Measurements from ENCODE around the gene KDF1.
"Not testable (repeated sequence)": the region's sequence is repeated elsewhere in the genome, so short reads cannot be mapped to it uniquely, and the experiment has no call there.

KDF1 gene

DNA sequence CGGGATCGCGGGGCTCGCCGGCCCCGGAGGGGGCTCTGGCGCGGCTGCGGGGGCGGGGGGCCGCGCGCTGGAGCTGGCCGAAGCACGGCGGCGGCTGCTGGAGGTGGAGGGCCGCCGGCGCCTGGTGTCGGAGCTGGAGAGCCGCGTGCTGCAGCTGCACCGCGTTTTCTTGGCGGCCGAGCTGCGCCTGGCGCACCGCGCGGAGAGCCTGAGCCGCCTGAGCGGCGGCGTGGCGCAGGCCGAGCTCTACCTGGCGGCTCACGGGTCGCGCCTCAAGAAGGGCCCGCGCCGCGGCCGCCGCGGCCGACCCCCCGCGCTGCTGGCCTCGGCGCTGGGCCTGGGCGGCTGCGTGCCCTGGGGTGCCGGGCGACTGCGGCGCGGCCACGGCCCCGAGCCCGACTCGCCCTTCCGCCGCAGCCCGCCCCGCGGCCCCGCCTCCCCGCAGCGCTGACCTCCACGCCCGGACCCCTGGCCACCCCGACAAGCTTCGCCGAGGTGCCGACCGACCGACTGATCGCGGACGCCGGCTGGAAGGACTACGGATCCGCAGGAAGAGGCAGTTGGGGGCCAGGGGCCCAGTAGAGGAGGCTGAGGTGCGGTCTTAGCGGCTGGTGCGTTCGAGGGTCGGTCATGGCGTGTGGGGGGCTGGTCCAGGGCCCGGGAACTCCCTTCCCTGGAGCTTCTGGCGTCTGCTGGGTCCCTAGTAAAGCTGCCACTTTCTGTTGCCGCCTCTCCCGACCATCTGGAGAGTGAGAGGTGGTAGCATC, 33.9 kb upstream of the KDF1 start:
- no peak for DNase-seq

DNA sequence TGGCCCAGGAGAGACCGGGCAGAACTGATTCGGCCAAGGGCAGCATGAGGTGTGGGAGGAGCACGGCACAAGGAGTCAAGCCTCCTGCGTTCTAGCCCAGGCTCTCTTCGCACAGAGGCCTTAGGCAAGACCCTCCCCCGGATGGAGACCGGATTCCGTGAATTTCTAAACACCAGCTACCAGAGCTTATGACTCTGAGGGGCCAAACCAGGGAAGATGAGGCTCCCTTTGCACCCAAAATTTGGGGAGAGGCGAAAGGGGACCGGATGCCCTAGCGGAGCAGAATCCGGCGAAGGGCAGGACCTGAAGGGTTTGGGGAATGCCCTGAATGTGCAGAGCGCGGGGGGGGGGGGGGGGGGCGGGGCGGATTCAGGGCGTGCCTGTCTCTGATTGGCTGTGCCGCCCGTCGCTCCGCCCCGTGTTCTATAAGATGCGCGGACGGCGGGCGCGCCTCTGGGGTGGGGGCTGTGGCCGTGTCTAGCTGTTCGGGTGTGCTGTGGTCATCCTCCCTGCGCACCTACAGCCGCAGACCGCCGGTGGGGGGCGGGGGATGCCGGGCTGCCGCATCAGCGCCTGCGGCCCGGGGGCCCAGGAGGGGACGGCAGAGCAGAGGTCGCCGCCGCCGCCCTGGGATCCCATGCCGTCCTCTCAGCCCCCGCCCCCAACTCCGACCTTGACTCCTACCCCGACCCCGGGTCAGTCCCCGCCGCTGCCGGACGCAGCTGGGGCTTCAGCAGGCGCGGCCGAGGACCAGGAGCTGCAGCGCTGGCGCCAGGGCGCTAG, 33.2 kb upstream of the KDF1 start, which contains the start of gene TRNP1:
TRNP1 (plus strand) TSS at position 456 of the 783 bp plus-strand sequence; CDS start at position 551, 95 bp downstream.
- DNase-seq, result peak; percentile 16

DNA sequence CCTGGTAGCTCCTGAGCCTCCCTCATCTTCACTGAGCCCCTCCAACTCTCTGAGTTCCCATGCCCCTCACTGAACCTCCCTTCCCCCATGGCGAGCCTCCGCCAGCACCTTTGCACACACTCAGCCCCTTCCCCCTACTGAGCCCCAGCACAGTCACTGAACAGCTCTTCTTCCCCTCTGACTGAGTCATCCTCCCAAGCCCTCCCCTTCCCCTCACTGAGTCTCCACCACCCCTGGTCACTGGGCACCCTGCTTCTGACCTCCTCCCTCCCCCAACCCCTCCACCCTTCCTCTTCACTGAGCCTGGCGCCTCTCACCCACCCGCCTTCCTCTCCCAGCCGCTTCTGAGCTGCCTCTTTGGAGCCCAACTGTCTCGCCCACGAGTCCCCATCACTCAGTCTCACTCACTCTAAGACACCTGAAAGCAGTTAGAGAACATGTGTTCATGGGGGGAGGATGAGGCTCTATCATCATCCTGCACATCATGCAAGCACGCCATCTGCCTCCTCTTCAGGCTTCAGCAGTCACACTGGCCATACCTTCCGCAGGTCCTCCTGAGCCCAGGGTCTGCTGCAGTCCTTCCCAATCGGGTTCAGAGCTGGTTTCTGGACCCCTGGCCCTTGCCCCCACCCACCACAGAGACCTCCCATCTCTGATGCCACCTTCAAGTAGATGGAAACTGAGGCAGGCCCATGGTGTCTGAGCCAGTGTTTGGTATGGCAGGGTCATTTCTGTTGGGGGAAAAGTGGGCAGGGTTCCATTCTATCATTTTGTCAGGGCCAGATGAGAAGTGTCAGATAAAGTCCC, 31.2 kb upstream of the KDF1 start:
- DNase-seq, result no peak

DNA sequence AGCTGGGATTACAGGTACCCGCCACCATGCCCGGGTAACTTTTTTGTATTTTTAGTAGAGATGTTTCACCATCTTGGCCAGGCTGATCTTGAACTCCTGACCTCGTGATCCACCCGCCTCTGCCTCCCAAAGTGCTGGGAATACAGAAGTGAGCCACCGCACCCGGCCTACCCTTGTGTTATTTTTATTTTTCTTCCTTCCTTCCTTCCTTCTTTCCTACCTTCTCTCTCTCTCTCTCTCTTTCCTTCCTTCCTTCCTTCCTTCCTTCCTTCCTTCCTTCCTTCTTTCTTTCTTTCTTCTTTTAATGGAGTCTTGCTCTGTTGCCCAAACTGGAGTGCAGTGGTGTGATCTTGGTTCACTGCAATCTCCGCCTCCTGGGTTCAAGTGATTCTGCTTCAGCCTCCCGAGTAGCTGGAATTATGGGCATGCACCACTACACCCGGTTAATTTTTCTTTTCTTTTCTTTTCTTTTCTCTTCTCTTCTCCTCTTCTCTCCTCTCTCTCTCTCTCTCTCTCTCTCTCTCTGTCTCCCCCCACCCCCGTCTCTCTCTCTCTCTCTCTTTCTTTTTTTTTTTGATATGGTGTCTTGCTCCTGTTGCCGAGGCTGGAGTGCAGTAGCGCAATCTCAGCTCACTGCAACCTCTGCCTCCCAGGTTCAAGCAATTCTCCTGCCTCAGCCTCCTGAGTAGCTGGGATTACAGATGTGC, 29.3 kb upstream of the KDF1 start:
- DNase-seq, result not testable (repeated sequence)

DNA sequence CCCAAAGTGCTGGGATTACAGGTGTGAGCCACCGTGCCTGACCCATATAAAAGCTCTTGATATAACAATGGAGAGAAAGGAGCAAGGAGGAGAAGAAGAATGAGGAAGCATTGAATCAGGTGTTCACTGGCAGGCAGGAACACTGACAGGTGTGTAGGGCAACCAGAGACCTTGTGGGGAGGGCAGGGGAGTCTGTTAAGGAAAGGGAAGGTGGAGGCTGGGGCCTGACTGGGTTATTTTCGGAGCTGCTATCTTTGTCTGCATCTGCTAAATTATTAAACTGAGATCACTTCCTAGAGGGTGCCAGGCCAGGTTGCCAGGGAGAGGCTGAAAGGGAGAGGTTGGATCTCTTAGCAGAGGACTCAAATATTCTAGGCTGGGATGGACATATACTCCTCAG, 26.4 kb upstream of the KDF1 start:
- no peak for DNase-seq

DNA sequence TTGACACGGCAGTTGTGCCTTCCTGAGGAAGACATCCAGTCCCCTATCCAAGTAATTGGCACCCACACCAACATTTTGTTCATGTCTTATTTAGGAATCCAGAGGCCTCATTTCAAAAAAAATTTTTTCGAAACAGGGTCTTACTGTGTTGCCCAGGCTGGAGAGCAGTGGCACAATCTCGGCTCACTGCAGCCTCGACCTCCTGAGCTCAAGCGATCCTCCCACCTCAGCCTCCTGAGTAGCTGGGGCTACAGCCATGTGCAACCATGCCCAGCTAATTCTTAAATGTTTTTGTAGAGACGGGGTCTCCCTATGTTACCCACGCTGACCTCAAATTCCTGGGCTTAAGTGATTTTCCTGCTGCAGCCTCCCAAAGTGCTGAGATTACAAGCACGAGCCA, 24.0 kb upstream of the KDF1 start:
- no peak for DNase-seq

DNA sequence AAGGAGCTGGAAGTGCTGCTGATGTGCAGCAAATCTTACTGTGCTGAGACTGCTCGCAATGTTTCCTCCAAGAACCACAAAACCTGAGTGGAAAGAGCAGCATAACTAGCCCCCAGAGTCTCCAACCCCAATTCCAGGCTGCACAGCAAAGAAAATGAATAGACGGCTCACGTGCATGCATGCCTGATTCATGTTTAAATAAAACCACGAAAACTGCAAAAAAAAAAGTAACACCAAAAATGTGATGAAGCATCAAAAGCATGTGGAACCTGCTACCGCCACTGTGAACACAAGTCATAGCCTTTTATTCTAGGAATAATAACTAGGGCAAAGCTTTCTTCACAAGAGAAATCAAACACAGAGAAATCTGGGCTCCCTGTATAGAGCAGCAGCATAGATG, 23.6 kb upstream of the KDF1 start:
- no peak for DNase-seq

DNA sequence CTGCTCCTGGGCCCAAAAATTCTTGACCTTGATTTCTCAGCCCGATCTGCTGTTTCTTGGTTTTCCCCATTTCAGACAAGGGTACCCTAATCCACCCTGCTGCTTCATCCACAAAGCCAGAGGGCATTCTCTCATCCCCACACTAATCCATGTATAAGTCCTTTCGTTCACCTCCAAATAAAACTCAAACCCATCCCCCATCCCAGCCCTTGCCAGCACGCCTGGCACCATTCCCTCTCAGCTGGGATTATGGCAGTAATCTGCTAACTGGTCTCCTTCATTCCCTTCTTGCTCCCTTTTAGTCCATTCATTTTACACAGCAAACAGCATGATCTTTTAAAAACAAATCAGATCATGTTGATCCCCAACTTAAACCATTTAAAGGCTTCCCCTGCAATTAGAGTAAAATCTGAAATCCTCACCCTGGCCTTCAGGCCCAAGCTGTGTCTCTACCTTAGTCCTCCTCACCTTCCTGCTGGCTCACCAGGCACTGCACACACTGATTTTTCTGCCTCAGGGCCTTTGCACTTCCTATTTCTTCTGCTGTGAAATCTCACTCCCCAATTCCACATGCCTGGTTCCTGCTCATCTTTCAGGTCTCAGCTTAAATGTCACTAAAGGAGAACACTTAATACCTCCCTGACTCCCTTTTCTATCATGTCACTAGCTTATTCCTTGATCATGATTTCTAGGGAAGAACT, 21.0 kb upstream of the KDF1 start:
- DNase-seq, result no peak

DNA sequence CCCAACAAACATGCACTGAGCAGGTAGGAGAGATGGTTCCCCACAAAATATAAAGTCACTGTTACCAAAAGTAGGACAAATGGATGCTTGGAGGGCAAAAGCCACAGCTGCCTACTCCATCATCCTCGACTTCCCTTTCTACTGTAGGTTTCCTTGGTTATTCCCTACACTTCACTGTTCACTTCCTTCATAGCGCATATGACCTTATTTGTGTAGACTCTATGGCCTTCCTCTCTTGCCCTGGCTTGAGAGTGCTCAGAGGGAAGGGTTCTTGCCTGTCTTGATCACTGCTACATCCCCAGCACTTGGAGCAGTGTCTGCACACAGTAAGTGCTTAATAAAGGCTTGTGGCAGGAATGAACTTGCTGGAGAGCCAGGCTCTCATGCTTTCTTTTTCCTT, 18.6 kb upstream of the KDF1 start:
- no peak for DNase-seq

DNA sequence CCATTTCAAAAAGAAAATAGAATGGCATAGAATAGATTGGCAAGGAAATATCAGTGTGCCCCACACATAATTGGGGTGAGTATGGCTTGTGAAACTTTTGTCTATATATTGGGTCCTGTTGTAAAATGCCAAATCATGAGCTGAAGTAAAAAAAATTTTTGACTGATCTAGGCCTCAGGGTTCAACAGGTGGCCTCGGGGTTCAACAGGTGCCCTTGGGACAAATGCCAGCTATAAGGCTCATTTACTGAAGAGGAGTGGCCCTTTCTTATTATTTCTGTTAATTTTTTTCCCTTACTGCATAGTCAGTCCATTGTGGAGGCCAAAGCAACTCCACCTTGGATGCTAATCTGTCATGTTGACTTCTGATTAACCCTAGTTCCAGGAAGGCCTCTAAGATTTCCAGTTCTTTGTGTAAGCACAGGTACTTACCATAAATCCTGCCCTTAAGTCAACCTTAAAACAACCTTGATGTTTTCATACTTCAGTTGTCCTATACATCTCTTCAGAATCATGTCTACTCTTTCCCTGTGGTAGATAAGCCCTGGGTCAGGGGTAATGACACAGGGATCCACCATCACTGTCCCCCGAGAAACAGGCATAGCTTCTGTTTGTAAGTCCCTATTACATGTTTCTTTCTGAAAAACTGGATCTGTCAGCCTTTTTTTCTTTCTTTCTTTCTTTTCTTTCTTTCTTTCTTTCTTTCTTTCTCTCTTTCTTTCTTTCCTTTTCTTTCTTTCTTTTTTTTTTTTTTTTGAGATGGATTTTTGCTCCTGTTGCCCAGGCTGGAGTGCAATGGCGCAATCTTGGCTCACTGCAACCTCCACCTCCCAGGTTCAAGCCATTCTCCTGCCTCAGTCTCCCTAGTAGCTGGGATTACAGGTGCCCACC, 16.6 kb upstream of the KDF1 start:
- DNase-seq, result no peak

DNA sequence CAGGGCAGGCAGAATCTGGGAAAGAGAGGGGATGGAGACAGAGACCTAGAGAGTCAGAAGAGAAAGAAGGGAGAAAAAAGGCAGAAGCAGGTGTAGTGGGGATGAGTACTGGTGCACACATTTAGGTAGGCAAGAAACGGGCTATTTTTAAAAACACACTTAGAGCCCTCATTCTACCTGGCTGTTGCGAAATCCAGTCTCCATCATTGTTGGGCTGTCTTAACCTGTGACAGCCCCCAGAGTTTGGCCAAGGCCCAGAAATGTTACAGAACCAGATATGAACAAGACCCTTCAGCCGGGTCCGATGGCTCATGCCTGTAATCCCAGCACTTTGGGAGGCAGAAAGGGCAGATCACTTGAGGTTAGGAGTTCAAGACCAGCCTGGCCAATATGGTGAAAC, 12.6 kb upstream of the KDF1 start:
- DNase-seq, result no peak

DNA sequence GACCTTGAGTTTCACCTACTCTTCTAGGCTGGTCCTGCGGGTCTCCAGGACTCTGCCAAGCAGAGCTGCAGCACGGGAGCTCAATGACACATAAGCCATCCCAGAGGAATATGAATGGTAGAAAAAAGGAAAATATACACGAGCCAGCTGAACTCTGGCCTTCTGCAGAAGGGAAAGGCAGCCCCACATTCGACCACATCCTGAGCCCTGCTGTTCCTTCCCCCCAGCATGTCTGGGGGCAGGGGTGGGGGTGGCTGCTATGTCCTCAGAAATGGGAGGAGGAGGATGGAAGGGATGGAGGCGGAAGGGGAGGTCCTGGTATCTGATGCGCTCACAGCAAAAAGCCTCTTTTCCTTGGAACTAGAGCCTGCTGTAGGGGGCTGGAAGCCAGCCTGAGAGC, 12.1 kb upstream of the KDF1 start:
- no peak for DNase-seq

DNA sequence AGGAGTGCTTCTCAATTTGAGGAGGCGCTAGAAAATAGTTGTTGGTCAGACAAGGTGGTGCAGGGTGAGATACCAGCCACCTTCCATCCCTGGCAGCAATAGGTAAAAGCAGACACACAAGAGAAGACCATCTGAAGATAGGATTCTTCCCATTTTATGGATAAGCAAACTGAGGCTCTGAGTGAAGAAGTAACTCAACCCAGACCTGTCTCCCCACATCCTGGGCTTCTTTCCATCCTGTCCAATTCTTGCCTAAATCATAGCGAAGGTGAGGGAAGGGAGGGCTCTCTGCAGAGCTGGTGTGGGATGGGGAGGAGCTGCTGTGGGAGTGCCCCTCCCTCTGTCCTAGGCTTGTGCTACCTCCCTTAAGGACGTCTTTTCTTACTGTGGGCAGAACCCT, 11.3 kb upstream of the KDF1 start:
- DNase-seq, result no peak

DNA sequence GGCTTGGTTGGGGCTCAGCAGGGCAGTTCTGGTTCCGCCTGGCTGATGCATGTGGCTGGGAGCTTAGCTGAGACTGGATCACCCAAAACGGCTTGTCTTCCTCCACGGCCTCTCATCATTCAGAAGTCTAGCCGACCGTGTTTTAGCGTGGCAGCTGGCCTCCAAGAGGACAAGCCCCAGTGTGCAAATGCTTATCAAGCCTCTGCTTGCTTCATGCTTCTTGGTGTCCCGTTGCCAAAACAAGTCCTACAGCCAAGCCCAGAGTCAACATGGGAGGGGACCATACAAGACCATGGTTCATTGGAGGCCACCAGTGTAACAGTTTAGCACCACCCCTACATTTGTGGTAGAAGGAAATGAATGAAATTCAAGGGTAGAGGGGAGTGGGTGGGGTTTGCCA, 10.5 kb upstream of the KDF1 start:
- no peak for DNase-seq

DNA sequence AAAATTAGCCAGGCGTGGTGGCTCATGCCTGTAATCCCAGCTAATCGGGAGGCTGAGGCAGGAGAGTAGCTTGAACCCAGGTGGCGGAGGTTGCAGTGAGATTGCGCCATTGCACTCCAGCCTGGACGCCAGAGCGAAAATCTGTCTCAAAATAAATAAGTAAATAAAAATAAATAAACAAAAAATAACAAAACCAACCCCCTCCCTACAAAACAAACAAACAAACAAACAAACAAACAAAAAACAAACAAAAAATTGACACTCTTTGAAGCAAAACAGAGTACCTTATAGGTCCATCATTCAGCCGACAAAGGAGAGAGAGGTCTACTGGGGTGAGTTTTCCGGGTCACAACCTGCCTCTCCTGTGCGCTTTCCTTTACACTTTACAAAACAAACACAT, 5.4 kb upstream of the KDF1 start:
- no peak for DNase-seq

DNA sequence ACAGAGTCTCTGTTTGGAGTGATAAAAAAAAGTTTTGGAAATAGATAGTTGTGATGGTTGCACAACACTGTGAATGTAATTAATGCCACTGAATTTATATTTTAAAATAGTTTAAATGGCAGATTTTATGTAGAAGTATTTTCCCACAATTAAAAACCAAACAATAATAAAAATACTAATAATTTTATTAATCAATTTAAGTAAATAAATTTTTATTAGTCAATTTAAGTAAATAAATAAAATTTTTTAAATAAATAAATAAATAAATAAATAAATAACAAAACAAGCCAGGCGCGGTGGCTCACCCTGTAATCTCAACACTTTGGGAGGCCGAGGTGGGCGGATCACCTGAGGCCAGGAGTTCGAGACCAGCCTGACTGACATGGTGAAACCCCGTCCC, 4.9 kb upstream of the KDF1 start:
- DNase-seq, result no peak

DNA sequence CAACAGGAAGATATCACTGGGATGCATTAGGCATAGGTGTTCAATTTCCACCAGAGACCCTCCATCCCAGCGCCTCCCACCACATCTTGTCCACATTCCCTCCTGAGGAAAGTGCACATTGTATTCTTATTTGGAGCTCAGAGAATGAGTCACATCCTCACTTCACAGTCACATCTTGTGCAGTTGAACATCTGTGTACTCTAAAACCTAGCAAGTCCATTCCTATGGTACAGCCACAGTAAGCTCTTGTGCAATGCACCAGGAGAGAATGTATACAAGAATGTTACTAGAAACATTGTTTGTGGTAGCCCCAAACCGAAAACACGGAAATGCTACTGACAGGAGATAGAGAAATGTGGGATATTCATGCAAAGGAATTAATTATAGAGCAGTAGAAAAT, 1.6 kb upstream of the KDF1 start:
- no peak for DNase-seq

DNA sequence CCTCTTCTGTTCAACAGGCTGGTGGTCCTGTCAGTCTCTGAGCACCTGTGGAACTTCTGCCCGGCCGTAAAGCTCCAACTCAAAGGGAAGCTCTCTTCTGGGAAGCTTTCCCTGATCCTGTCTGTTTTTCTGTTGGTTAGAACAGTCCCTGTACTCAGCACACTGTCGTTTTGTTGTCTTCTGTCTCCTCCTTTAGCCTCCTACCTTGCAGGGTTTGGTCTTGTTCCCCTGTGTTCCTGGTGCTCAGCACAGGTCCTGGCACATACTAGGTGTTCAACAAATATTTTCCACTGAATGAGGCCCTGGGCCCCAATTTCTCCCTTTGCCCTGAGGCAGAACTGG, 328 bp upstream of the KDF1 start:
- DNase-seq, result no peak

DNA sequence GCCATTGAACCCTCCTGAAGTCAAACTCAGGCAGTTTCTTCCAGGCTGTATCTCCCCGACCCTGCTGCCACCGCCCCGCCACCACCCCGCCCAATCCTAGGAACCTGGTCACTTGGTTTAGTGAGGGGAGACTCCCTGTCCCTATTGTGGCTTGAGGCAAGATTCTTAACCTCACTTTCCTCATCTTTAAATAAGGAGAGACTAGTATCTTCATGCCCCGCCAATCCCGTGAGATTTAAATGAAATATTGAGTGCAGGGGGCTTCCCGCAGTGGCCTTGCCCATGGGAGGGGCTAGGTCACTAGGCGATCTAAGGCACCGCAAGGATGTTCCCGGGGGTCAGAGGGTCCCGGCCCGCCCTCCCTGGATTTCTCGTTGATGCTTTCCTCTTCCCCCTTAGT, 998 bp downstream of the KDF1 start:
- DNase-seq, result no peak

DNA sequence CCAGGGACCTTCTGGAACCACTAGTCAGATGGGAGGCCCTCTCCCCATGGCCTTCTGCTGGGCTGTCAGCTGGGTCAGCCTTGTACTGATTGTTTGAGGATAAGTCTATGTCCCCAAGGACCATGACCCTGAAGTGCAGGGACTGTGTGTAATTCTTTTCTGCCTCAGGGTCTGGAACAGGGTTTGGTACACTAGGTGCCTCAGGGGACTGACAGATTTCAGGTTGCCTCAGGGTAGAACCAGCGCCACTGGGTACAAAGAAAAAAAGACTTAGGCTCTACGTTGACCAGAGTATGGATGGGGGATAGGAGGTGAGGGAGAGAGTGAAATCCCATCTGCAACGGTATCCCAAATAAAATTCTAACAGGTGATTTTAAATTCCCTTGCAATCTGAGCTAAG, 3.0 kb downstream of the KDF1 start:
- no peak for DNase-seq

DNA sequence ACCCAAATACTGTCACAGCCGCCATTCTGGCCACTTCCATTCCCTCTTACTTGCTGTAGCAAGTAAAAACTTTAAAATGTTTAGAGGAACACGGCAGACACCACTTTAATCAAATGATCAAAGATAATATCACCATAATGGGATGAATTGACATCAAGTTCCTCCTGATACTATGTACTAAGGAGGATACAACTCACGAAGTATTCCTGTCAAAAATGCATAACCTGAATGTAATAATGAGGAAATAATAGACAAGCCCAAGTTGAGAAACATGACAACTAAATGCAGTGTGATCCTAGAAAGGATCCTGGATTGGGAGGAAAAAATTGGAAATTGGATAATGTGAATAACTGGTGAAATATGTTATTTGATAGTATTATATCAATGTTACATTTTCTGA, 3.9 kb downstream of the KDF1 start:
- no peak for DNase-seq

Measured in KG1 (cell line).